Stimulated activated CD4-positive, alpha-beta T cell treated with anti-CD3 and anti-CD28 coated beads, Interleukin-15, amount 100 ng/mL, for 24 hours (primary cell): ENCODE data around the gene MLC1.

Experiments used
- DNase-seq: peaks from one replicate; pipeline ENCODE4 v3.0.0-alpha.2; 2020

The MLC1 gene

DNA sequence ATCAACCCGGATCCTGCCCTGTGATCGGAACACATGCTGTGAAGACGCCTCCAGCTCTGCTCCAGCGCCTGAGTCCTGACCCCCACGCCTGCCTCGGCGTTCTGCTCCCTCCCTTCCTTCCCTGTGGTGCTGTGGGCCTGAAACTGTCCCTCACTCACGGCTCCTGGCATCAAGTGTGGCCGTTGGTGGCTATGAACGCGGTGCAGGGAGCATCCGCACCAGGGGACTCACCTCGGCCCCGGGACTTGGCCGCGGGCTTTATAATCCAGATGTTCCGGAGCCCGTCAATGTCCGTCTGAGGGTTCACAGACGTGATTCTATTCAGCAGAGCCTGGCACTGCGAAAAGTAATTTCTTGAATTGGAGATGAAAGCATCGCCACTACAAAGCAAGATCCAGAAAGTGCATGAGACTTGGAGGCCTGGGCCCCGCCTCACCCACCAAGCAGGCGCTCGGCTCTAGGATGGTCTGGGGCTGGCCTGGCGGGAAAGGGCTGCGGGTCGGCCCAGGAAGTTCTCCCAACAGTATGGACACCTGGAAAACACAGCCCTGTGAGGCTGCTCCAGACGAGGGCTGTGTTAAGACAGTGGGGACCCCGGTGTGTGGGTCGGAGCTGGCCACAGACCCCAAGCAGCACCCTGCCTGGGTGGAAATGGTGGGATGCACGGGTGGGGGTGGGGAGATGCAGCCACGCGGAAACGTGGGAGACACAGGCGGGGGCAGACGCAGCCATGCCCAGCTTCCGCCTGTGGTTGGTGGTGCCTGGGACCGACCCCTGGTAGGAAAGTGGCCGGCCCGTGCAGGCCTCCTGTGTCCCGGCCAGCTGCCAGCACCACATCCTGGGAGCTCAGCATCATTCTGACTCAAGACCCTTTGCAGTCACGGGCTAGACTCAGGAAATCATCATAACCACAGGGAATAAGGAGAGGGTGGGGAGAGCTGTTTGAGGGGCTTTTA, 50.8 kb downstream of the MLC1 start:
- DNase-seq, result no peak

DNA sequence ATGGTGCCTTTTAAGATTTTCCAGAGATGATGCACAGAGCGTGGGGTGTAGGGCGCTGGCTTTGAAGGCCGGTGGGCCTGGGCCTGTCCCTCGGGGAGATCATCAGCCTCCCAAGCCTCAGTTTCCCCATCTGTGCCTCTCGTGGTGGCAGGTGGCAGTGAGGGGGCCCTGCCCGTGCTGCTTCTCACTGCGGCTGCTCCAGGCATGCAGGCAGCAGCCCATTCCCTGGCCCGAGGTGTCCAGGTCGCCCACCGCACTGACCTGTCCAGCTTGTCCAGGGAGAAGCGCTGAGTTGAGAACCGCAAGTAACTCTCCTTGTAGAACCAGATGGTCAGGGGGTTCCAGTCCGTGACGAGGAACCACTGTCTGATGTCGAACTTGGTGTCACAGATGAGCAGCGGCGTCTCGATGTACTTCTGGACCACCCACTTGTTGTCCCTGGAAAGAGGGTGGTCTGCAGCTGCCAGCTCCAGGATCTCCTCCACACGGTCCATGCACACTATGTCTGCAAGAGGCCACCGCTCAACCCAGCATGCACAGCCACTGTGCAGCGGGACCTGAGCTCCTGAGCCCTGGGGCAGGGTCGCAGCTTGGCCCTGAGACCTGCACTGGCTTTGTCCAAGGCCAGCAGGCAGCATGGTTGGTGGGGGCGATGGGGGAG, 52.2 kb downstream of the MLC1 start:
- DNase-seq, result no peak

DNA sequence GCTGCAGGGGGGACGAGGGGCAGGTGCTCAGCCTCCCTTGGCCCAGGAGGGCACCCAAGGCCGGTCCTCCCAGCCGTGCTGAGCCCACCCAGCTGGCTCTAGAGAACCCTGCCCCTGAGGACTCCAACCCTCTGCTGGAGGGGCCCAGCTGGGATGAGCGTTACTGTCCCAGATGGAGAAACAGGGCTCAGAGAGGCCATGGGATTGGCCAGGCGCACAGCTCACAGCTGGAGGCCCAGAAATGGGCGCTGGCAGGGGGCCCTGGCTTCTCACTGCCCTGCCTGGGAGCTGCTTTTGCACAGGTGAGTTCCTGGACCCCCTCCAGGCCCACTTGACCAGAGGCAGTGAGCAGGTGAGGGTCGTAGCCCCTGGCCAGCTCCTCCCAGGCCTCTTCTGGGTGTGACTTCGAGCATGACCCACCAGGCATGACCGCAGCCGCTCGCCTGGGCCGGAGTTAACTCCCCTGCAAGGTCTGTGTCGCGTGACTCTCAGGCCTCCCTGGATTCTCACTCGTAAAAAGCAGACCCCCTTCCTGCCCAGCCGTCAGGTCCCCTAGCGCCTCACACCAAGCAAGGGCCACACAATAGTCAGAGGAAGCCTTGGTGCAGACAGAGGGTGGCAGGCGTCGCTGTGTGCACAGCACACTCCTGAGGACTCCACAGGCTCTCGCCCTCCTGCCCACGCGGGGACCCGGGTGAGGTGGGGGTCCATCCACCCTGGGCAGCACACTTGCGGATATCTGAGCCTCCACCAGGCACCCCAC, 52.9 kb downstream of the MLC1 start:
- DNase-seq, result no peak

DNA sequence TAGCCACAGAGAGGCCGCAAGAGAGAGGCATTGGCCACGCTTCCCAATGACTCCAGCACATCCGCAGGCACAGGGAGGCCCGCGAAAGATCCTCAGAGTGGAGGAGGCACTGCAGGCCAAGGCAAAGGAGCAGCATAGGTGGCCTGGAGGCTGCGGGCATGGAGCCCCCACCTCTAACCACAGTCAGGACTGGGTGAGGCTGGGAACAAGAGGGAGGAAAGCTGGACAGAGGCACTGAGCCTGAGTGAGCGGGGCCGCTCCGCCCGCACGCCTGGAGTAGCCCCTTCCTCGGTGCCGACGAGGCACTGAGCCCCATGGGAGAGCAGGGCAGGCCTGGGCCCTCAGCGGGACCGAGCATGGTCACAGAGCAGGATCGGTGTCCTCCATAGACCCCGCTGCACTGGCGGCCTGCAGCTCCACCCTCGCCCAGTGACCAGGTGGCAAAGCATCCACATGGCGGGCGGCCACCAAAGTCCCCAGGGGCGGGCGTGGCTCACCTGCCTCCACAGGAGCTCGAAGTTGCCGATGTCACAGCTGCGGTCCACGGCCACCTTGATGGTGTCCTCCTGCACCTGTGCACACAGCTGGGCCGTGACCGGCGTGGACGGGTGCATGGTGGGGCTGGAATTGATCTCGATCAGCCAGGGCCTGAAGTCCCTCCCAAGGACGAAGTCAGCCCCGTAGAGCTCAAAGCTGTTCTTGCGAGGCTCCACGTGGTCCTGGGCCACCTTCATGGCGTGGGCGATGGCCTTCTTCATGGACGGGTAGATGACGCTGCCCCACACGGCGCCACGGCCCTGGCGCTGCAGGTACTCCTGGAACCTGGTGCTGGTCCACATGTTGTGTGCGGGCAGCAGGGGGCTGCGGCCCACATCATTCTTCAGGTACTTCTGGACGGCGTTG, 53.8 kb downstream of the MLC1 start:
- DNase-seq, result no peak

DNA sequence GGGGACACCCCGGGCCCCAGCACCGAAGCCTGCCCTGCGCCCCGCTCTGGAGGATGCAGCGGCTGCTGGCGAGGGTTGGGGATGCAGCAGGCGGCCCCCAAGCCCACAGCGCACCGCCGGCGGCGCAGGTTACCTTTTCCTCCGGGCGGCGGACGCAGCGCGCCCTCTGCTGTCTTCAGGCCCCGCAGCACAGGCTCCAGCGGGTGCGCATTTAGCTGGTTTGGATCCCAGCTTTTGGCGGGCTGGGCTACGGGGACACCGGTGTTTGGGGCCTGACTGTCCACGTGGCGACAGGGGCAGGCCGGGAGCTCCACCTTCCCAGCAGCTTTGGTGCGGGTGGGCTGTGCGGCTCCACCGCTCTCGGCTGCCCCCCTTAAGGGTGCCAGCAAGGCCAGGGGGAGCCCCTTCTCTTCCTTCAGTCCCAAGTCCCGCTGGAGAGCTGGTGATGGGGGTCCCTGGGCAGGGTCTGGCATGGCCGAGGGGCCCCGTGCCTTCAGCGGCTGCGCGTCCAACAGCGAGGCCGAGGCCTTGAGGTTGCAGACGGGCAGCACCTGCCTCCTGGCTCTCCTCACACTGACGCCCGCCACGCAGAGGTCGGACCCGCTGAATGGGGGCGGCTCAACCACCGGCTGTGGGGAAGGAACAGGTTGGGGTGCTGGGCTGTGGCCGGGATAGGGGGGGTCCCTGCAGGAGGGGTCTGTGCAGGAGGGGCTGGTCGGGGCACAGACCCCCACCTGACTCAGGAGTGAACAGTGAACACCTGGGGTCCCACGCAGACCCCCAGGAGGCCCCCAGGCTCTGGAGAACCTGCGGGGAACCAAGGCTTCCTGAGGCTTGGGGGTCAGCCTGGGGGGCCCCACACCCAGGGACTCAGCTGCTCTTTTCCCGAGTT, 54.7 kb downstream of the MLC1 start:
- DNase-seq, result peak; percentile 92

DNA sequence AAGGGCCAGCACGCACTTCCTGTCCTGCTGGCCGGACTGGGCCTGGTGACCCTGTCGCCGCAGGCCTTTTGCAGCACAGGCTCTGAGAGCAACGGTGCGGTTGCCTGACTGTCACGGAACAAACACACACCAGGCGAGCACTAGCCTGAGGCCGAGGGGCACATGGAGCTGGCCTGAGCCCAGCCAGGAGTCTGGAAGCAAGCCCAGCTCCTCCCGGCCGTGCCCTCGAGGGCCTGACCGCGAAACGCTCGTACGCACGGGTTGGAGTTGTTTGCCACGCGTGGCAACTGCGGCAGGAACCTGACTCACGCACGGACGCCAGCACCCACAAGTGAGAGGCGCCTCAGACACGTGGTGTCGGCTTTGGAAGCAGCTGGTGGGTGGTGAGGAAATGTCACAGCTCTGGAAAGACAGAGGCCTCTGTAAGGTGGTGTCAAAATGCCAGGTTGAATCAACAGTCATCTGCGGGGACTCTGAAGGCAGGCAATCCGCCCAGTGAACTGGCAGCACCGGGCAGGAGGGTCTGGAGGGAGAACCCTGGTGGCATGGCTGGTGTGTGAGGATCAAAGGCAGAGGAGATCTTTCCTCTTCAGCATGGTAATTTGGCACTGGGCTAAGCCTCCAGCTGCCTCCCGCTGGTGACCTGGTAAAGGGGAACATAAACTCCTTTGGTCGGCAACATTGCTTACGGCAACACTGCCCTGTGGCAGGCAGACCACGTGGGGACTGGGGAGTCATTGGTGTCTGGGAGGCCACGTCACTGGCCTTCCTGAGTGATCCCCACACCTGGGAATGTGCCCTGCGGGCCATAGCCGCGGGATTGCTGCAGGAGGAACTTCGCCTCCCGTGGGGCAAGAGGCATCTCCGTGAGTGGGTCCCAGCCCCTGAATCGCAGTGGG, 57.3 kb downstream of the MLC1 start:
- DNase-seq, result peak; percentile 73

DNA sequence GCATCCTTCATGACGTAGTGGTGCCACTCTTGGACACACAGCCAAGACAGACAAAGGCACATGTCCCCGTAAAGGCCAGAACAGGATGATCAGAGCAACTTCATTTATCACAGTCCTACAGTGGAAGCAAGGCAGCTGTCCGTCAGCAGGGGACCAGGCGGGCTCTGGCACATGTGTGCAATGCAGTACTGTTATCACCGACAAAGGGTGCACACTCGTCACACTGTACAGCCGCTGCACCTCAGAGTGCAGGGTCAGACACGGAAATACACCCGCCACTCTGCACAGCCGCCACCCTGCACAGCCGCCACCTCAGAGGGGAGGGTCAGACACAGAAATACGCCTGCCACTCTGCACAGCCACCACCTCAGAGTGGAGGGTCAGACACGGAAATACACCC, 59.2 kb downstream of the MLC1 start:
- no peak for DNase-seq

DNA sequence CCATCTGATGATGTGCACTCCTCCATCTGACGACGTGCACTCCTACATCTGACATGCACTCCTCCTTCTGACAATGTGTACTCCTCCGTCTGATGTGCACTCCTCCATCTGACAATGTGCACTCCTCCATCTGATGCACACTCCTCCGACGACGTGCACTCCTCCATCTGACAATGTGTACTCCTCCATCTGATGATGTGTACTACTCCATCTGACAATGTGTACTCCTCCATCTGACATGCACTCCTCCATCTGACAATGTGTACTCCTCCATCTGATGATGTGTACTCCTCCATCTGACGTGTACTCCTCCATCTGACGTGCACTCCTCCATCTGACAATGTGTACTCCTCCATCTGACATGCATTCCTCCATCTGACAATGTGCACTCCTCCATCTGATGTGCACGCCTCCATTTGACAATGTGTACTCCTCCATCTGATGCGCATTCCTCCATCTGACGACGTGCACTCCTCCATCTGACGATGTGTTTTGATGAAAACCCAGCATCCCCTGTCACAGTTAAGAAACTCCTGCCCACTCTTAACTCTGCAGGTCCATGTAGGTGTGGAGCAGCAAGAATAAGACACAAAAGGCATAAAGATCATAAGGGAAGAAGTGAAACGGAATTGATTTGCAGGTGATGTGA, 62.9 kb downstream of the MLC1 start:
- no peak for DNase-seq

DNA sequence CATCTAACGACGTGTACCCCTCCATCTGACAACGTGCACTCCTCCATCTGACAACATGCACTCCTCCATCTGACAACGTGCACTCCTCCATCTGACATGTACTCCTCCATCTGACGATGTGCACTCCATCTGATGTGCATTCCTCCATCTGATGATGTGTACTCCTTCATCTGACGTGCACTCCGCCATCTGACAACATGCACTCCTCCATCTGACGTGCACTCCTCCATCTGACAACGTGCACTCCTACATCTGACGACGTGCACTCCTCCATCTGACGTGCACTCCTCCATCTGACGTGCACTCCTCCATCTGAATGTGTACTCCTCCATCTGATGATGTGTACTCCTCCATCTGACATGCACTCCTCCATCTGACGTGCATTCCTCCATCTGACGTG, 64.6 kb downstream of the MLC1 start:
- DNase-seq, result no peak

DNA sequence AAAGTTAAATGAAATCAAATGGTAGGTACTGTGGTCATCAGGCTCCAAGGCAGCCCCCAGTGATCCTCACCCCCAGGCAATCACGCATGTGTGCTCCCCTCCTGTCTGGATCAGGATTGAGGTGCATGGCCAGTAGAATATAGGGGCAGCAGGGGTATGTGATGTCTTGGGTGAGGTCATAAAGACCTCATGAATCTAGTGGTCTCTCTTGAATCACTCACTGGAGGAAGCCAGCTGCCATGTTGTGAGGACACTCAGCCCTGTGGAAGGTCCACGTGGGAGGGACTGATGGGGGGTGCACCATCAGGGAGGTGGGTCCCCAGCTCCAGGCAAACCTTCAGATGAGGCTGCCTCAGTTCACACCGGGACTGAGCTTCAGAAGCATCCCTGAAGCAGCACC, 65.9 kb downstream of the MLC1 start:
- no peak for DNase-seq

DNA sequence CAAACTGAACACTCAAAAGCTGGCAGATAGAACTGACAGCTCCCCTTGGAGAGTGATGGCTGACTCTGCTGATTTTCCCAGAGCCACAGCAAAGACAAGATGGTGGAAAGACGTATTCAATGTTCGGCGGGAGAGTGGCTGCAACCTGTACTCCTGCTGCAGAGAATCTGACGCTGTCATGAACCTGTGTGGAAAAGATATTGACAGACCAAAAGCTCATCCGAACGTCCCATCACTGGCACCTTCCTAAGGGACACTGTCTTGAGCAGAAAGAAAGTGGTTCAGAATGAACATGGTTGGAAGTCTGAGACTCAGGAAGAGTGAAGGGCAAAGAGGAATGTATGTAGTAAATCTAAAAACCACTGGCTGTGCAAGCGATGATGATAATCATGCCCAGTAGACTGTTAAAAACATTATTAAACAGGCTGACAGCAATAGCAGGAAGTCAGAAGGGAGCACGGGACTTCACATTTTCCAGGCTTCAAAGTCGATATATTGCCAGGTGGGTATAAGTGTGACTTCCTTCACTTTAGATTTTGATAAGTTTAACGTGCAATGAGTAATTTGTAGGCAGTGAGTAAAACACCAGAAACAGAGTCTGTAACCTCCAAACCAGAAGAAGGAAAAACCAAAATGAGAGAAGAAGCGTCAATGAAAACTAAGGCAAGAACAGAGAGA, 66.5 kb downstream of the MLC1 start:
- DNase-seq, result peak; percentile 56

DNA sequence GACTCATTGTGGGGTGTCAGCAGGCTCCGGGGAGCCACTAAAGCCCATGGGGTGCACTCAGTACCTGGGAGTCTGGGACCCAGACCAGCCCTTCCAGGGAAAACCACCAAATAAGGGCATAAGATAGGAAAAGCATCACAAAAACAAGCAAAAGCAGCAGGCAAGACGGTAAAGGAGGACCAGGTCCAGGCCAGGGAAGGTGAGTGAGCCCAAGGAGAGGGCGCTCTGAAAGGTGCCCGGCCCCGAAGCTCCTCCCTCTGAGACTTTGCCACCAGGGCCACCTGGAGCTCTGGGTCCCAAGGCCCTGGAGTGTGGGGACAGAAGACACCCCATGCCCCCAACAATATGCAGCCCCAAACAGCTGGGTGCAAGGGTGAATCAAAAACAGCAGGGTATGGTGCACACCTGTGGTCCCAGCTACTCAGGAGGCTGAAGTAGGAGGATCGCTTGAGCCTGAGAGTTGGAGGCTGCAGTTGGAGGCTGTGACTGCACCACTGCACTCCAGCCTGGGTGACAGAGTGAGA, 67.5 kb downstream of the MLC1 start:
- DNase-seq, result no peak

DNA sequence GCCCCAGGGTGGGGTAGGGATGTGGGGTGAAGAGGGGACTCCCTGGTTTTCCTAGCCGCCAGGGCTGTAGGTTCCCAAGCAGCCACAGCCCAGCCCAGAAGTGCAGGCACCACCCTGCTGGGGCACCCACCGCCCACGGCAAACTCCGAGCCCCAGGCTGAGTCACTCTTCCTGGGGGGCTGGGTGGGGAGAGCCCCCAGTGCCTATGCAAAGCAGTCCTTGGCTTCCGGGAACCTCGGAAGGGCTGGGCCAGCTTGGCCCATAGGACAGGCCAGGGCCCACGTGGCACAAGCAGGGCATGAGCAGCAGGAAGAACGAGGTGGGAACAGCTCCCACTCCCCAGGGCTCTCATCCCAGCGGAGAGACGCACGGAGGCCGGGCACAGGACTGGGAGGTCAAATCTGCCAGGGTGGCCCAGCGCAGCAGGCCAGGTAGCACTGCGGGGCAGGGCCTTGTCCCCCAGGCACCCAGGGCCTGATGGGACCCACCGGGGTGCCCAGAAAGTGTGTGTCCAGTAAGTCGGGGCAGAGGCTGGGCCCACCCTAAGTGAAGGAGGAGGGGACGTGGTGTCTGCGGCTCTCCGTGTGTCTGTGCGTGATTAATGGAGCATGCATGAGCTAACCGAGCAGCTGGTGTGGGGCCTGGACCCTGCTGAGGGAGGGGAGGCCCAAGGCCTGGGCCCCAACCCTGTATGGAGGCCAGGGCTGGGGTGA, 68.1 kb downstream of the MLC1 start:
- peak; percentile 91 for DNase-seq

DNA sequence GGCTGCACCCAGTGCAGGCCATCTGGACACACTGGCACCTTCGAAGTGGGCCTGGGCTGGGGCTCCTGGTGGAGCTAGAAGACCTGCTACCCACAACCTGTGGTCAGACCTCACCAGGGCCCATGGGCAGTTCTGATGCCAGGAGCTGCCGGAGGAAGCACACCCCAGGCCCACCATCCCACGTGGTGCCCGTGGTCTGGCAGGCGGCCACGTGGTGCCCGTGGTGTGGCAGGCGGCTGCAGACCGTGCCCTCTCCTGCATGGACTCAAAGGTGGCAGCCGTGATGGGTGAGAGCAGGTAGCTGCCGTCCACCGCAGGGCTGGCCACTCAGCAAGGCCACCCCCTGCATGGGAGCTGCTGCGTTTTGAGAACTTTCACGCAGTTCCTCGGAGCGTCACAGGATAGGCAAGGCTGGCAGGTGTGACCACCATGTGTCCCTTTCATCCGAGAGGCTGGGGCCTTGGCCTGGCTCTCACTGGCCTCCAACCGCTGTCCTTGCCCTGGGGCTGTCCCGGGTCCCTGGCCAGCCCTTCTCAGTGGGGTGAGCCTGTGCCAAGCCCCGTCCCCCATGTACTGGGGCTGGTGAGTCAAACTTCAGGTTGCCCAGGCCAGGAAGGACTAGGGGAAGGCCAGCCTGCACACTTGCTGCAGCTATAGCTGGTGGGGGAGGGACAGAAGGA, 68.8 kb downstream of the MLC1 start:
- DNase-seq, result no peak

DNA sequence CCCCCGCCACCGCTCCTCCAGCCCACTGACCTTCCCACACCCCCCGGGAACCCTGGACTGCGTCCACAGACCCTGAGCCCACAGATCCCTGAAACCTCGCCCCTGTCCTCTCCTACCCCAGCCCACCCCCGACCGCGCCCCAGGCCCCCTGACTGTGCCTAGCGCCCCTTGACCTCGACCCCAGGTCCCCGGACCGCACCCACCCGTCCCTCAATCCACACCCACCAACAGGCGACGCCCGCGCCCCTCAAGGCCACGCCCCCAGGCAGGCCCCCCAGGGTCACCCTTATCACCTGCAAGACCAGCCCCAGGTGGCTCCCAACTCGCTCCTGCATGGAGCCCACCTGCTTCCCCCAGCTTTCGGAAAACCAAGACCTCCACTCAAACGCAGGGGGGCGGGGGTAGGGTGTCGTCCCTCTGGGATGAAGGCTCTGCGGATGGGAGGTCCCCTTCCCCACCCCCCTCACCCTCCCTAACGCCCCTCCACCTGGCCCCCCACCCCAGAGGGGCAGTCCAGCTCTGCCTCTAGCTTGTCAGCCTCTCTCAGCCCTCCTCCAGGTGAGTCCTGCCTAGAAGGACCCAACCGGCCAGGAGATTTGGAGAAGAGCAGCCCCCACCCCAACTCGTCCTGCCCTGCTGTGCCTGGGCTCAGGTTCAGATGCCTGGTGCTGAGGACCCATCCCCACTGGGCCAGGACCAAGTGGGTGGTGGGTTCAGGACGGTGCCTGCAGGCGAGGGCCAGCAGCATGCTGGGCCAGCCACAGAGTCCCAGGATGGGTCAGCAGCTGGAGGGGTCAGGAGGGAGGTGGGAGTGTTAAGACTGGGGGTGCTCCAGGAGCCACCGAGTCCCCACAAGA, 69.5 kb downstream of the MLC1 start:
- DNase-seq, result no peak

DNA sequence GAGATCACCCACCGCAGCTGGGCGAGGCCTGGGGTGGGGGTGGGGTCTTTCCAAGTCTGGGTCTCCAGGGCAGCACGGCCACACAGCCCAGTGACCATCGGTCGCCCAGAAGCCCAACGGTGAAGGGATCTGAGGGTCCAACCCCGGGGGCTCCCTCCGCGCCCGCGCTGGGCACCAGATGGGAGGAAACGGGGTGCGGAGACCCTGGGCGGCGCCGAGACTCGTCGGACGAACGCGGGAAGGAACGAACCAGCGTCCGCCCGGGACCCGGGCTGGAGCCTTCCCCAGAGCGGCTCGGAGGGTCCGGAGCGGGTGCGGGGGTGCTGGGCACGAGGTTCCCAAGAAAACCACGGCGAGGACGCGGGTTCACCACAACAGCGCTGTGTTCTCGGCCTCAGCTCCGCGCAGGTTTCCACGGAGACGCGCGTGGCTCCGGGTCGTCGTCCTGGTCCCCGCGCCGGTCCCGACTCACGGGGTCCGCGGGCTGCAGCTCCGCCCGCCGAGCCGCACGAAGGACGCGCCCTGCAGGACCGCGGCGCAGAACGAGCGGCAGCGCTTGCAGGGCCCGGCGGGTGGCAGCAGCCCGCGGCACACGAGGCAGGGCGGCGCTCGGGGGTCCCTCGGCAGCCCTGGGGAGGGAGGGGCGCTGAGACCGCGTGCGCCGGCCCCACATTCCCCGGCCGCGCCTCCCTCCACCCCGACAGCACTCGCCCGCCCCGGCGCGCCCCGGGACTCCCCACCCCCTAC, 70.4 kb downstream of the MLC1 start:
- DNase-seq, result no peak
